IMR-90 (cell line): ENCODE results near the gene ASB3.

Experiments used
- CEBPB ChIP-seq: IDR thresholded peaks from 2 replicates; pipeline ENCODE4 v1.6.1; 2012; ENCODE audit warnings: low read depth, low read length, improper control_type of control experiment
- CTCF ChIP-seq: conservative IDR thresholded peaks from 2 replicates; pipeline ENCODE4 v1.5.1; 2012; ENCODE audit warnings: mild to moderate bottlenecking, low read depth, low read length, improper control_type of control experiment
- ELK1 ChIP-seq: fragments of 150-350 bp; IDR thresholded peaks from 2 replicates; pipeline ENCODE4 v1.6.1; 2016; ENCODE audit warnings: low read depth, mild to moderate bottlenecking, low read length, moderate library complexity, borderline replicate concordance
- FOS ChIP-seq: fragments of 150-350 bp; IDR thresholded peaks from 2 replicates; pipeline ENCODE4 v1.6.1; 2016; ENCODE audit warnings: low read depth, low read length
- POLR2A ChIP-seq: IDR thresholded peaks from 2 replicates; pipeline ENCODE4 v1.6.1; 2012; ENCODE audit warnings: mild to moderate bottlenecking, low read depth, low read length
- RAD21 ChIP-seq: IDR thresholded peaks from 2 replicates; pipeline ENCODE4 v1.6.1; 2012; ENCODE audit warnings: low read length, improper control_type of control experiment
- SMC3 ChIP-seq: fragments of 150-350 bp; IDR thresholded peaks from 2 replicates; pipeline ENCODE4 v1.6.1; 2016; ENCODE audit warnings: low read depth, mild to moderate bottlenecking, antibody characterized with exemption, low read length, moderate library complexity

GRCh38 chr2:53813151-53813550, 26.4 kb upstream of the ASB3 start:
- no peak for TF ChIP-seq POLR2A
- TF ChIP-seq CTCF: no peak
- no peak for TF ChIP-seq CEBPB
- no peak for TF ChIP-seq SMC3
- TF ChIP-seq ELK1: no peak
- TF ChIP-seq RAD21: no peak
- TF ChIP-seq FOS: no peak
